Epidermal melanocyte (primary cell): ENCODE results near the gene UBP1.
"Not testable (repeated sequence)": the region's sequence is repeated elsewhere in the genome, so short reads cannot be mapped to it uniquely, and the experiment has no call there.

Source experiments
- DNase-seq: peaks from one replicate; pipeline ENCODE4 v3.0.0; 2011; ENCODE audit warnings: low spot score; ENCODE audit not compliant: insufficient read length

UBP1 gene

GRCh38 chr3:33392144-33392543 is 48.1 kb downstream of the UBP1 start:
- no peak for DNase-seq

GRCh38 chr3:33391255-33391995 is 48.8 kb downstream of the UBP1 start:
- no peak for DNase-seq

DNA sequence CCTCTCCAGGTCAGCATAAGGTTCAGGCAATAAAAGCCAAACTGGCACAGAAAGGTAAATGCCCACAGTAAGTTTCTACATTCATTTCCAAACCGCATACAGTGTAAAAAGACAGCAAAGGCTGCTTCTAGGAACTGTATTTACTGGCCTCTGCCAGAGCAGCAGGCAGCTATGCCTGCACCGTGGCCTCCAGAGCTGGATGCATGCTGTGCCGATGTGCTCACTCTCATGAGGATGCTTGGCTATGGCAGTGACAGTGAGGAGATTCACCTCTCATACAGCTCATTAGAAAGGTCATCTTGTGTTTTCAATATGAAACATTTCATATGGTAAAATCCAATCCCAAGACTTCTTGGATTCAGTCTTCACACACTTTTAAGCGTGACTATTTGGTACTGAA is 50.3 kb downstream of the UBP1 start:
- DNase-seq = no peak

DNA sequence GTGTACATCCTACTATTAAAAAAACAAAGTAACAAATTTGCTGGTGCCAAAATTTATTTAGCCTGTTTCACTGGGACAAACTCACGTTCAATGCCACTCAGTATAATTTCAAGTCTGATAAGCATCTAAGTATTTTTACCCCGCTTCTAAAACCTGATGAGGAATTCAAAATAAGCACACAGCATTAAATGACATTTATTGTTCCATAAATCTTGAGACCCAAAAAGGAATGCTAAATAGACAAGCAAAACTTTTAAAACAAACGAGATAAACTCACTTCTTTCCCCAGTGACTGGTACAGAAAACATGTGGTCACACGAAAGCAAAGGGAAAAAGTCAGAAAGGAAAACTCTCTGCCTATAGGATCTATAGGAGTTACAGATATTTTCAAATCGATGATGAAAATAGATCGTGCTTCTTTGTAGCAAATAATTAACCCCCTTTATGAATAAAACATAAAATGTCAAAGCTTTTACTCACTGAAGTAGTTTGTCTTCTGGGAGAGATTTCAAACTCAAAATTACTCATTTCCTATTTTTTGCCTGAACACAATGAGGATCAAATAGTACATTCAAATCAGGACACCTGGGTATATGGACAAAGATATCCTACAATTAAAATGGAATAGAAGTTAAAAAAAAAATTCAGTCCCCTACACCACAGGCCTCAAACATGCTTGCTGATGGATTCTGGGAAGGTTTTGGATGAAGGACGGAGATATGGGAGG is 51.7 kb downstream of the UBP1 start:
- DNase-seq = no peak

- DNase-seq = no peak
Measured at GRCh38 chr3:33386631-33387030, 53.6 kb downstream of the UBP1 start.

- no peak for DNase-seq
Measured at GRCh38 chr3:33385423-33385822, 54.8 kb downstream of the UBP1 start.

DNA sequence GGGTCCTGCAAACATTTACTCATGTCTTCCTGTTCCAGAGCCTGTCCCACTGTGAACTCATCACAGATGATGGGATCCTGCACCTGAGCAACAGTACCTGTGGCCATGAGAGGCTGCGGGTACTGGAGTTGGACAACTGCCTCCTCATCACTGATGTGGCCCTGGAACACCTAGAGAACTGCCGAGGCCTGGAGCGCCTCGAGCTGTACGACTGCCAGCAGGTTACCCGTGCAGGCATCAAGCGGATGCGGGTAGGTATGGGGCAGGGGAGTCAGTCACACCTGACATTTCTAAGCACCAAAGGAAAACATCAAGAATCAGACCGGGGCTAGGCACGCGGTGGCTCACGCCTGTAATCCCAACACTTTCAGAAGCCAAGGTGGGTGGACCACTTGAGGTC is 56.3 kb downstream of the UBP1 start:
- no peak for DNase-seq

DNA sequence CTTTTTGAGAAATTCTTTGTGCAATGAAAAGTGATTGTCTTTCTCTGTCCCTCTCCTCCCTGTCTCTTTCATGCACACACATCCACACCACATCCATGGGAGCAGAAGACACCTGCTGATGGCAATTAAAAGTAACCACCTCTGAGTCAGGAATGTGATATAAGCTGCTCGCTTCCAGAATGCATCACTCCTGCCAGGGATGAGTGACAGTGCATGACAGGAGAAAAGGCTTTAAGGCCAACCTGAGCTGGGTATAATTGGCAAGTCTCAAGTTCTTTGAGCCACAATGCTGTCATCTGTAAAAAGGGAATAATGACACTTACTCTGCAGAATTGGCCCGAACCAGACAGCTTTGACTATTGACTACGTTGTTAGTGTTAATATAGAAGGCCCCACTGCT is 59.6 kb downstream of the UBP1 start:
- no peak for DNase-seq

DNA sequence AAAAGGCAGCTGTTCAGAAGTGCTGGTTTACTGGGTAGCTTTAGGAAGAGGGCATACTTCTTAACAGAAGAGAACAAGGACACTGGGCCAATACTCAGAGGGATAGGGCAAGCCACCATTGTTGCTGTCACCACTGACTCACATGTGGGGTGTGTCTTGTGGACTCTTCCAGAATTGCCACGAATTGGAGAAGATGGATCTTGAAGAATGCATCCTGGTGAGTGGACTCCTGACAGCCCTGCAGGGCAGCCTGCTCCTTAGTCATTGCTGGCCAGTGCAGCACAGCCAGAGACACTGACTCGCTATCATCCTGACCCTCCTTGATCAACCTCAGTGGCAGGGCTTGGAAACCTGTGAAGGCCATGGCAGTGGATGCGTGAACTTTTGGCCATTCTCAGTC is 62.3 kb downstream of the UBP1 start:
- DNase-seq = no peak

DNA sequence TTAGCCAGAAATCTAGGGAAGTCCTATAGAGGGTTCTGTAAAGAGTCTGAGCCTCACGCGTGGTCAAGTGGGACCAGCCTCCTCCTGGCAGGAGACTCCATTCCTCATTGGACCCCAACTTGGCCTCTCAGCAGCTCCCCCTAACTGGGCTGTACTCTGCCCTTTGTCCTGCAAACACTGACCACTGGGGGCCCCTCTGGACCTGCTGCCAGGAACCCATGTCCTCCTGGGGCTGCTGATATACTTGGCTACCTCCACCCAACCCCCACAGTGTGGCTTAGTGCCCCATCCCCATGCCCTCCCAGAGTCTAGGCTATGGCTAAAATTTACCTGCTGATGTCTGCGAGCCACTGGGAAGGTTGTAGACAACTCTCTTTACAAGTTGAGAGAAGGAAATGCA is 62.7 kb downstream of the UBP1 start:
- no peak for DNase-seq

- no peak for DNase-seq
Measured at GRCh38 chr3:33373082-33373437, 67.1 kb downstream of the UBP1 start.

GRCh38 chr3:33372218-33373081 is 67.8 kb downstream of the UBP1 start:
- DNase-seq = no peak

DNA sequence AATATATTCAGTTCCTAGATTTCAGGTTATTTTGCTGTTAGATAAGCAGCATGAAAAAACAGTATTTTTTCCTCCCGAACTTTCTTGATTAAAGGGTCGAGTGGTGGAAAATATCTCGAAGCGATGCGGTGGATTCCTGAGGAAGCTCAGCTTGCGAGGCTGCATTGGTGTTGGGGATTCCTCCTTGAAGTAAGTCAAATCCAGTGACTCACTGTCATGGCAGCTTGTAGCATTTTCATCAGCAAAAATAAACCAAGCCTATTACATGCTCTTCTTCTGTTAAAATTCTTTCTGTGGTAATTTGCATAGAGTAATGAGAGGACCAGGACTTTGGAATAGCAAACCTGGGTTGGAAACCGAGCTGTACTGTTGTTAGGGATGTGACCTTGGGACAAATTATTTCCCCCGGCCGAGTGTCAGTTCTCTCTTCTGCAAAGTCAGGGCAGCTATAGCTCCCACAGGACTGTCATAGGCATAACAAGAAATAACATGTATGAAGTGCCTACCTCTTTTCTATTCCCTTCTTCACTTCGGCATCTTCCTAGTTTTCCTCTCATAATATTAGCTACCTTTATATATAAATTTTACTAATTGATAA is 75.6 kb downstream of the UBP1 start:
- no peak for DNase-seq

DNA sequence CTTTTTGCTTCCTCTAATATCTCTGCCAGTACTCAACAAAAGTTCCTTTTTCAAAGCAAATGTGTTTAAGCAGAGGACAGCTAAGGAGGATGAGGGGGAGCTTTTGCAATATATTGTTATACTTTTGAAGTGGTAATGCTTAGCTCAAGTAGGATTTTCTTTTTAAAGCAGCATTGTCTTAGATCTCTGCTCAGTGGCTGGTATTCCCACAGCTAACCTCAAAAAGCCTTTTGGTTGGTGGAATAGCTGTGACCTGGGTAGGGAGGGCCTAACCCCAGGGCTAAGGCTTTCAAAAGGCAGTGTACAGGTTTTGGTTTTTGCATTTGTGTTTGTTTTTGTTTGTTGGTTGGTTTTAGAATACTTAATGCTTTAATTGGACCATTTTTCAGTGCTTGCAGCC is 76.1 kb downstream of the UBP1 start:
- no peak for DNase-seq

- DNase-seq = no peak
Measured at GRCh38 chr3:33363113-33363800, 76.9 kb downstream of the UBP1 start.

DNA sequence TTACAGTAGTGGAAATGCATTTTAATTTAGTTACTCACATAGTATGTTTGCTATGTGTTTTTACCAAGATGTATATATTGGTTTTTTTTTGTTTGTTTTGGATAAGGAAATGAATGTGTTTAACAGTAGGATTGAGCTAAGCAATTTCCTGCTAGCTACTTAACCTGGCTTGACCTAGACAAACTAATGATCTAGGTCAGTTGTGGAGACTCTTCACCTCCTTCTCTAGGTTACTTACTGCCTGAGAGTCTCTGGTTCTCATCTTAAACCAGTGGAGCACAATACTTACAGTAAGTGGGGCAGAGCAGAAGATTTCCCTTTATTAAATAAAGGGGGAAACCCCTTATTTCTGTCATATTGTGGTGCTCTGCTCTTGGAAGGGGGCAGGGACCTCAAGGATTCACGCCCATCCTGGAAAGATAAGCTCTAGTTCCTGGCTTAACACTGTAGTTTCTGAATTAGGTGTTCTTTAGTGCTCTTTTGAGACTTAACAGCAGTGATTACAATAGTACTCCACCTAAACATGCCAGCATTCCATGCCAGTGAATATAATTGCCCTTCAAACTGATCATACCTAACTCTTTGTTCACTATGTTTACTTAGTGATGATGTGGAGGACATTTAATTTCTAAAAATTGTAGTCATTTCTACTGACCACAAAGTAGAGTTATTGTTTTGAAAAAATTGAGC is 79.9 kb downstream of the UBP1 start:
- DNase-seq = no peak

- DNase-seq = no peak
Measured at GRCh38 chr3:33358172-33358781, 81.9 kb downstream of the UBP1 start.

DNA sequence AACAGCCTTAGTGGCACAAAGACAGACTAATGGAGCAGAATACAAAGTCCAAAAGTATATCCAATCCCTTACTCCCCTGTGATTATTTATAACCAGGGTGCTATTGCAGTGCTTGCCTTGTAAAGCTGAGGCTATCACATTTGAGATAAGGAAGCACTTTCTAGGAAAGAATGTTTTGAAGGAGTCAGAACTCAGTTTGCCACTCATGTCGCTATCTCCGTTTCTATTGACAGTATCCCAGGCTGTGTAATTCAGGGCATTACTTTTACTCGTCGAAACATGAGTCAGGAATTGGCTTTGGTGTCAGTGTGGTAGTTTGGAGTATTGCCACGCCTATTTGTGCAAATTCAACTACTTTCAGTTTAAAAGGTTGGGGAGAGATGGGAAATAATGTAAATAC is 84.6 kb downstream of the UBP1 start:
- DNase-seq = no peak

DNA sequence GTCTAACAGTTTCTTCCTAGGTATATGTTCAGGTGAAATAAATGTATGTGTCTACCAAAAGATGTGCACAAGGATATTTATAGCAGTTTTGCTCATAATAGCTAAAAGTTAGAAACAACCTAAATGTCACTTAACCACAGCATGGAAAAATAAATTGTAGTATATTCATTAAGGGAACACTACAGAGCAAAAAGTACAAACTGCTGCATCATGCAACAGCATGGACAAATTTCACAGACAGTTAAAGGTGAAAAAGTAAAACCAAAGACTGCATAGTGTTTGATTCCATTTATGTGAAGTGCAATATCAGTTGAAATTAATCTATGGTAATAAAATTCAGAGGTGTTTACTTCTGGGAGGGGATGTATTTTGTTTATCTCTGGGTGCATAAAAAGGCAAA is 100.4 kb downstream of the UBP1 start:
- no peak for DNase-seq

DNA sequence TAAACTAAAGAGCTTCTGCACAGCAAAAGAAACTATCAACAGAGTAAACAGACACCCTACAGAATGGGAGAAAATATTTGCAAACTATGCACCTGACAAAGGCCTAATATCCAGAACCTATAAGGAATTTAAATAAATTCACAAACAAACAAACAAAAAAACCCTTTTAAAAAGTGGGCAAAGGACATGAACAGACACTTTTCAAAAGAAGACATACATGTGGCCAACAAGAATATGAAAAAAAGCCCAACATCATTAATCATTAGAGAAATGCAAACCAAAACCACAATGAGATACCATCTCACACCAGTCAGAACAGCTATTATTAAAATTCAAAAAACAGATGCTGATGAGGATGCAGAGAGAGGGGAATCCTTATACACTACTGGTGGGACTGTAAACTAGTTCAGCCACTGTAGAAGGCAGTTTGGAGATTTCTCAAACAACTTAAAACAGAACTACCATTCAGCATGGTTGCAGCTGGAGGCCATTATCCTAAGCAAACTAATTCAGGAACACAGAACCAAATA is 101.2 kb downstream of the UBP1 start:
- not testable (repeated sequence) for DNase-seq
